OCI-LY7 (cell line): Measurements from ENCODE around the gene RAPGEFL1.

ENCODE experiments used
- CTCF ChIP-seq: fragments of 200-600 bp; sonication (generic); conservative IDR thresholded peaks from 2 replicates; pipeline ENCODE4 v1.5.1; 2014; ENCODE audit warnings: mild to moderate bottlenecking, antibody characterized with exemption, low read length, moderate library complexity, mixed read lengths
- EZH2phosphoT487 ChIP-seq: fragments of 200-600 bp; sonication (generic); IDR thresholded peaks from 2 replicates; pipeline ENCODE4 v1.6.1; 2018; ENCODE audit warnings: low read depth, borderline replicate concordance, mild to moderate bottlenecking, mixed run types, antibody characterized with exemption, low read length, moderate library complexity, mixed read lengths

GRCh38 chr17:40203131-40203530 is 25.9 kb downstream of the RAPGEFL1 start:
- TF ChIP-seq CTCF (no peak), EZH2phosphoT487 (no peak)
